Body of pancreas (tissue), 4 donors: ENCODE results near the gene MSH6. TPM values are rescaled to one million over a fixed set of nuclear protein-coding genes. Genes with fewer than 3 reads are reported as not detected.

ENCODE experiments used
- ATAC-seq: fragments of 150-250 bp; one replicate; pipeline ENCODE4 v1.9.1; 2016
- DNase-seq, 4 donors: peaks; one replicate each; pipeline ENCODE4 v3.0.0-alpha.2; 2019
- H3K27ac ChIP-seq, 4 donors: fragments of 200-600 bp; sonication (generic); 1 replicate in 3 of 4; 2 replicates in 1 of 4; pipeline versions ENCODE4 v1.5.1 to v1.6.1; 2016 to 2019; ENCODE audit warnings: mild to moderate bottlenecking in 1 of 4, mixed read lengths in 1 of 4, moderate library complexity in 1 of 4
- H3K27me3 ChIP-seq, 2 donors: fragments of 200-600 bp; sonication (generic); one replicate each; pipeline ENCODE4 v1.6.0; 2016; ENCODE audit warnings: mild to moderate bottlenecking in 1 of 2
- H3K36me3 ChIP-seq, 2 donors: fragments of 200-600 bp; sonication (generic); replicated peaks in 1 of 2; 2 replicates each; pipeline ENCODE4 v1.5.1; 2016; ENCODE audit warnings: low read depth in 2 of 2; ENCODE audit not compliant: insufficient read depth in 1 of 2
- H3K4me1 ChIP-seq: fragments of 200-600 bp; sonication (generic); one replicate; pipeline ENCODE4 v1.6.0; 2016
- H3K4me3 ChIP-seq, 2 donors: fragments of 200-600 bp; sonication (generic); 1 replicate in 1 of 2; 2 replicates in 1 of 2; pipeline ENCODE4 v1.5.1; 2016 to 2019
- H3K9me3 ChIP-seq, 3 donors: fragments of 200-600 bp; sonication (generic); 1 replicate in 2 of 3; 2 replicates in 1 of 3; pipeline ENCODE4 v1.5.1; 2016
- CTCF ChIP-seq, 7 experiments: fragments of 450-650 bp in 4 of 7; fragments of 200-600 bp in 3 of 7; sonication (generic) in 3 of 7; IDR thresholded peaks; one replicate each; pipeline ENCODE4 v1.5.1; 2016 to 2019; ENCODE audit warnings: antibody characterized with exemption in 7 of 7
- POLR2A ChIP-seq, 3 donors: fragments of 450-650 bp; IDR thresholded peaks; one replicate each; pipeline ENCODE4 v1.6.1; 2016; ENCODE audit warnings: antibody characterized with exemption in 3 of 3, mild to moderate bottlenecking in 2 of 3
- WGBS, 2 donors: methylation state at CpG; one replicate each; pipeline ENCODE4 v1.1.5; 2017; 5-methylcytosine and 5-hydroxymethylcytosine counted together
- intact Hi-C: fragments of 100-400 bp; cut with DNase I; formaldehyde crosslinking; loops from one replicate; pipeline ENCODE4 v1.15.1; 2023
- total RNA-seq, 2 donors: library from RNA; depleted of rRNA; stranded (reverse); fragments of >200 nt; gene quantifications; one replicate each; pipeline ENCODE4 v1.1.0, GENCODE V29; 2016

The MSH6 gene
- total RNA-seq, 2 donors from 2014 or later = 12.2 to 15.8 TPM

DNA sequence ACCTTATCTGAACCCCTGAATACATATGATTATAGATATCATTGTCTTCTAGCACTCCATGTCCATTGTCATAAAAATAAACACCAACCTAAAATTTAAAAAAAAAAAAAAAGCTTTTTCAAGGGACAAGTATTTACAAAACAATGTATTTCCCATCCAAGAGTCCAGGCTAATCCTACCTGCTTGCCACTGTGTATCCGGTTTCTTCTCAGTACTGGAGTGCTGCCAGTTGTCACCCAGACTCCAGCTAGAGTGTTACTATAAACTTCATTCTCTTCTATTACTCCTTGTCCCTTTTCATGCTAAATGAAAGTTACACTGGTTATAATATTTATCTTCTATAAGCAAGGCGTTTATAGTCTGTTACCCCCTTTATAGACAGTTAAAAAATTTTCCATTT lies 35.8 kb downstream of the MSH6 start:
- TF ChIP-seq POLR2A (IDR thresholded peaks at IDR 0.05) (no peak), CTCF (IDR thresholded peaks at IDR 0.05) (no peak)
- ATAC-seq = no peak
- DNase-seq = no peak
- 86 to 91% methylated on average over 2 of the region's 2 CpGs for WGBS, 2 donors
- intact Hi-C loops = no loop called here
- H3K9me3 ChIP-seq = no peaks in the 10 kb centered on the region
- H3K27me3 ChIP-seq = no peaks in the 10 kb centered on the region
- peaks cover 6 to 25% of the 10 kb centered on the region in 2 donors for H3K36me3 ChIP-seq
- H3K4me3 ChIP-seq = no peak overlapping the region
- no peak overlapping the region for H3K27ac ChIP-seq
- H3K4me1 ChIP-seq = no peaks in the 10 kb centered on the region

- no peaks in the 10 kb centered on the region for H3K4me1 ChIP-seq
- H3K36me3 ChIP-seq = peaks cover 6 to 27% of the 10 kb centered on the region in 2 donors
- TF ChIP-seq CTCF (IDR thresholded peaks at IDR 0.05) = no peak
- ATAC-seq (no peak), DNase-seq (no peak)
- intact Hi-C loops = no loop called here
- H3K27me3 ChIP-seq = no peaks in the 10 kb centered on the region
- H3K4me3 ChIP-seq = no peak overlapping the region
- no peaks in the 10 kb centered on the region for H3K9me3 ChIP-seq
- WGBS, 2 donors = 83 to 86% methylated on average over 3 of the region's 3 CpGs
- H3K27ac ChIP-seq = no peak overlapping the region
Measured at GRCh38 chr2:47819834-47820233, 36.9 kb downstream of the MSH6 start.

DNA sequence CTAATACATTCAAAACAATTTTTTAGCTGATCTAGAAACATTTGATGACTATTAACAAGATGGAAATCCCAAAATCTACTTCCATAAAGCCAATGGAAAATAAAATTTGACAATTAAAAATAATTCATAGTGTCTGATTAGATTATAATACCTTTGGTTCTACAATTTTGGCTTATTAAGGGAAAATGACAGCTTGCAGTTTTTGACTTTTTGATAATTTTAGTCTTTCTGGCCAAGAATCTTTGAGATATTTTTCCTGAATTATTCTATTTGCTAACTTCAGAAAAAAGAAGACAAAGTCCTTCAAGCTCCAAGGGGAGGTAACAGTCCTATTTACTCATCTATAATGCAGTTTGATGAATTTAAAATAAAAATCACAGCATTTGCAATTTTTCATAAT lies 39.6 kb downstream of the MSH6 start:
- intact Hi-C loops = no loop called here
- no peak for ATAC-seq
- no peaks in the 10 kb centered on the region for H3K27me3 ChIP-seq
- TF ChIP-seq POLR2A (IDR thresholded peaks at IDR 0.05) (no peak), CTCF (IDR thresholded peaks at IDR 0.05) (no peak)
- H3K27ac ChIP-seq = no peak overlapping the region
- peaks cover 6 to 20% of the 10 kb centered on the region in 2 donors for H3K36me3 ChIP-seq
- no peak overlapping the region for H3K4me3 ChIP-seq
- H3K9me3 ChIP-seq = no peaks in the 10 kb centered on the region
- H3K4me1 ChIP-seq = no peaks in the 10 kb centered on the region
- no peak for DNase-seq

GRCh38 chr2:47833516-47833968 lies 50.6 kb downstream of the MSH6 start:
- Histone ChIP-seq H3K27me3 (no peaks in the 10 kb centered on the region), H3K9me3 (no peaks in the 10 kb centered on the region), H3K4me1 (no peaks in the 10 kb centered on the region), H3K27ac (no peak overlapping the region), H3K36me3 (peaks cover 0 to 26% of the 10 kb centered on the region in 2 donors), H3K4me3 (no peak overlapping the region)
- DNase-seq = no peak
- no peak for ATAC-seq
- no peak for TF ChIP-seq CTCF (IDR thresholded peaks at IDR 0.05)
- TF ChIP-seq POLR2A (IDR thresholded peaks at IDR 0.05) = no peak
- 96 to 98% methylated on average over 2 of the region's 2 CpGs for WGBS, 2 donors
- intact Hi-C loops = no loop called here

DNA sequence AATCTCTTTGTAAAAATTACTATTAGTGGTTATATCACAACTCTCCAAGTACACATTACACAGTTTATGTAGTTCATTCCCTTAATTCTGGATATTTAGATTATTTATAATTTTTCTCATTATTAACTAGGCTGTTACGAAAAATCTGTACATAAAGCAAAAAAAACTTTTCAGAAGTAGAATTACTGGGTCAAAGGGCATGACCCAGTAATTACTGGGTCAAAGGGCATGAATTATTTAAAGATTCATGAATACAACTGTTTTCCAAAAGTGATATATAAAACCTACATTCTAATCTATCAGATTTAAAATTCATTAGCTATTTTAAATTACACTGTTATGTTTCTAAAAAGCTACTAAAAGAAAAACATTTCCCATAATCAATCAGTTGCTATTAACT lies 55.3 kb downstream of the MSH6 start:
- Histone ChIP-seq H3K27me3 (no peaks in the 10 kb centered on the region), H3K4me3 (no peak overlapping the region), H3K4me1 (no peaks in the 10 kb centered on the region), H3K36me3 (peaks cover 0 to 18% of the 10 kb centered on the region in 2 donors), H3K9me3 (no peaks in the 10 kb centered on the region), H3K27ac (no peak overlapping the region)
- ATAC-seq (no peak), DNase-seq (no peak)
- intact Hi-C loops = no loop called here
- TF ChIP-seq CTCF (IDR thresholded peaks at IDR 0.05) (no peak), POLR2A (IDR thresholded peaks at IDR 0.05) (no peak)
- WGBS, 2 donors = 88 to 96% methylated on average over 1 of the region's 1 CpG
